Cardiac muscle cell (in vitro differentiated cells and primary cell): ENCODE data around the gene PPTC7. TPM values are rescaled to one million over a fixed set of nuclear protein-coding genes. Genes with fewer than 3 reads are reported as not detected.
"Not testable (repeated sequence)": the region's sequence is repeated elsewhere in the genome, so short reads cannot be mapped to it uniquely, and the experiment has no call there.

Experiments used
- DNase-seq, 2 donors: peaks; one replicate each; pipeline versions ENCODE4 v3.0.0 to v3.0.0-alpha.2; 2010 to 2017; ENCODE audit warnings: low read depth in 1 of 2, low spot score in 1 of 2
- H3K27ac ChIP-seq: fragments of 200-600 bp; sonication (generic); 2 replicates; pipeline ENCODE4 v1.5.1; 2016
- H3K27me3 ChIP-seq: fragments of 200-600 bp; sonication (generic); 2 replicates; pipeline ENCODE4 v1.6.0; 2016; ENCODE audit warnings: control low read depth
- H3K36me3 ChIP-seq: fragments of 200-600 bp; sonication (generic); 2 replicates; pipeline ENCODE4 v1.5.1; 2016; ENCODE audit warnings: control low read depth
- H3K4me1 ChIP-seq: fragments of 200-600 bp; sonication (generic); 2 replicates; pipeline ENCODE4 v1.8.1; 2017; ENCODE audit warnings: low read depth, mild to moderate bottlenecking, mixed run types
- H3K4me3 ChIP-seq: fragments of 200-600 bp; sonication (generic); 2 replicates; pipeline ENCODE4 v1.5.1; 2016; ENCODE audit warnings: mild to moderate bottlenecking
- H3K9me3 ChIP-seq: fragments of 200-600 bp; sonication (generic); 2 replicates; pipeline ENCODE4 v1.5.1; 2017; ENCODE audit warnings: low read depth, mild to moderate bottlenecking, control low read depth
- CTCF ChIP-seq: IDR thresholded peaks from 2 replicates; pipeline ENCODE4 v1.5.1; 2012; ENCODE audit warnings: low read depth, mild to moderate bottlenecking, low read length
- polyA plus RNA-seq: library from polyadenylated mRNA; unstranded; fragments of >200 nt; fragmentation: Nextera tagmentation; extraction: Ambion mirVana; gene quantifications from 2 replicates; pipeline ENCODE4 v1.2.1, GENCODE V29; 2016
- total RNA-seq: library from RNA; depleted of rRNA; stranded (reverse); fragments of >200 nt; gene quantifications from 2 replicates; pipeline ENCODE4 v1.2.3, GENCODE V29; 2016

Gene PPTC7
- total and polyA plus RNA-seq, 2 experiments from 2014 or later, result 16.3 to 21.7 TPM

- DNase-seq, result no peak
- no peaks in the 10 kb centered on the region for H3K36me3 ChIP-seq
- no peak overlapping the region for H3K4me3 ChIP-seq
- no peaks in the 10 kb centered on the region for H3K9me3 ChIP-seq
- no peak for TF ChIP-seq CTCF
- H3K27me3 ChIP-seq, result no peaks in the 10 kb centered on the region
- H3K4me1 ChIP-seq, result peaks cover 30% of the 10 kb centered on the region
- peak overlapping the region; percentile 91 for H3K27ac ChIP-seq
Measured at GRCh38 chr12:110564471-110564991, 18.6 kb downstream of the PPTC7 start.

- Histone ChIP-seq H3K9me3 (no peaks in the 10 kb centered on the region), H3K27ac (peak overlapping the region; percentile 91), H3K36me3 (no peaks in the 10 kb centered on the region), H3K27me3 (no peaks in the 10 kb centered on the region), H3K4me3 (no peak overlapping the region), H3K4me1 (peaks cover 30% of the 10 kb centered on the region)
- DNase-seq, result peak; percentile 48 to 55
- TF ChIP-seq CTCF, result no peak
Measured at GRCh38 chr12:110563702-110564470, 19.2 kb downstream of the PPTC7 start.

- H3K9me3 ChIP-seq, H3K27ac ChIP-seq, H3K27me3 ChIP-seq, H3K36me3 ChIP-seq, DNase-seq, H3K4me3 ChIP-seq: not testable (repeated sequence)
- peaks cover 30% of the 10 kb centered on the region for H3K4me1 ChIP-seq
Measured at GRCh38 chr12:110562386-110562785, 20.7 kb downstream of the PPTC7 start.

GRCh38 chr12:110561471-110562201 lies 21.5 kb downstream of the PPTC7 start:
- Histone ChIP-seq H3K4me1 (peaks cover 35% of the 10 kb centered on the region), H3K9me3 (no peaks in the 10 kb centered on the region), H3K4me3 (no peak overlapping the region), H3K27me3 (no peaks in the 10 kb centered on the region), H3K27ac (no peak overlapping the region), H3K36me3 (no peaks in the 10 kb centered on the region)
- DNase-seq, result no peak
- no peak for TF ChIP-seq CTCF

- no peak for DNase-seq
- peaks cover 35% of the 10 kb centered on the region for H3K4me1 ChIP-seq
- no peak for TF ChIP-seq CTCF
- H3K36me3 ChIP-seq, result no peaks in the 10 kb centered on the region
- H3K9me3 ChIP-seq, result no peaks in the 10 kb centered on the region
- H3K4me3 ChIP-seq, result no peak overlapping the region
- H3K27me3 ChIP-seq, result no peaks in the 10 kb centered on the region
- peak overlapping the region; percentile 50 for H3K27ac ChIP-seq
Measured at GRCh38 chr12:110560946-110561345, 22.2 kb downstream of the PPTC7 start.

GRCh38 chr12:110560048-110560447 lies 23.1 kb downstream of the PPTC7 start:
- Histone ChIP-seq H3K27ac (no peak overlapping the region), H3K4me3 (no peak overlapping the region), H3K4me1 (peaks cover 38% of the 10 kb centered on the region), H3K9me3 (no peaks in the 10 kb centered on the region), H3K36me3 (no peaks in the 10 kb centered on the region), H3K27me3 (no peaks in the 10 kb centered on the region)
- DNase-seq, result no peak
- no peak for TF ChIP-seq CTCF

GRCh38 chr12:110558945-110559344 lies 24.2 kb downstream of the PPTC7 start:
- H3K27ac ChIP-seq, H3K9me3 ChIP-seq, H3K4me3 ChIP-seq, H3K36me3 ChIP-seq, H3K27me3 ChIP-seq, DNase-seq: not testable (repeated sequence)
- peaks cover 38% of the 10 kb centered on the region for H3K4me1 ChIP-seq
